DND-41 (cell line): Measurements from ENCODE around the gene ZSCAN21.

Experiments used
- CTCF ChIP-seq: IDR thresholded peaks from 2 replicates; pipeline ENCODE4 v1.5.1; 2012; ENCODE audit warnings: borderline replicate concordance, low read length, moderate library complexity, mild to moderate bottlenecking; ENCODE audit not compliant: poor library complexity, severe bottlenecking; ENCODE audit errors: extremely low read depth
- EZH2 ChIP-seq: IDR thresholded peaks from 3 replicates; pipeline ENCODE4 v1.6.1; 2012; ENCODE audit warnings: borderline replicate concordance, low read depth, mild to moderate bottlenecking, moderate library complexity, low read length, inconsistent platforms; ENCODE audit not compliant: severe bottlenecking

GRCh38 chr7:100081535-100082102 lies 32.0 kb downstream of the ZSCAN21 start, which contains the start of gene ZNF3:
- peak; percentile 95 for TF ChIP-seq CTCF
- no peak for TF ChIP-seq EZH2
